Activated T-helper 1 cell treated with anti-CD3 and anti-CD28 coated beads, Interleukin-12 subunit alpha, Interleukin-12 subunit beta, Interleukin-2, Interleukin-4 antibody, amounts not matched to agents 30 ng/mL and 10 ng/mL and 1 ng/mL, durations not matched to agents 14 hours and 24 hours and 36 hours (primary cell): ENCODE results near the gene CFAP100. TPM values are rescaled to one million over a fixed set of nuclear protein-coding genes. Genes with fewer than 3 reads are reported as not detected.

ENCODE experiments used
- DNase-seq: peaks from one replicate; pipeline ENCODE4 v3.0.0; 2021; ENCODE audit warnings: low spot score
- H3K27ac Mint-ChIP-seq: one replicate; pipeline ENCODE4 v1.8.0; 2021; ENCODE audit warnings: mild to moderate bottlenecking, mixed read lengths
- H3K27me3 Mint-ChIP-seq: one replicate; pipeline ENCODE4 v1.8.0; 2022; ENCODE audit warnings: mild to moderate bottlenecking, moderate library complexity, mixed read lengths; ENCODE audit not compliant: insufficient read depth
- H3K36me3 Mint-ChIP-seq: one replicate; pipeline ENCODE4 v1.8.0; 2021; ENCODE audit warnings: low read depth, mixed read lengths
- H3K4me1 Mint-ChIP-seq: one replicate; pipeline ENCODE4 v1.8.0; 2021; ENCODE audit warnings: low read depth, mixed read lengths
- H3K4me3 Mint-ChIP-seq: one replicate; pipeline ENCODE4 v1.8.0; 2021; ENCODE audit warnings: mild to moderate bottlenecking, moderate library complexity, mixed read lengths
- H3K9me3 Mint-ChIP-seq: one replicate; pipeline ENCODE4 v1.8.0; 2021; ENCODE audit warnings: mixed read lengths
- intact Hi-C: fragments of 100-400 bp; cut with micrococcal nuclease; formaldehyde crosslinking; loops from one replicate; pipeline ENCODE4 v1.15.1; 2024
- total RNA-seq: library from RNA; stranded (reverse); gene quantifications from 2 replicates; pipeline ENCODE4 v1.2.3, GENCODE V29; 2022

CFAP100 gene
- total RNA-seq, 1 donor from 2014 or later = not detected

DNA sequence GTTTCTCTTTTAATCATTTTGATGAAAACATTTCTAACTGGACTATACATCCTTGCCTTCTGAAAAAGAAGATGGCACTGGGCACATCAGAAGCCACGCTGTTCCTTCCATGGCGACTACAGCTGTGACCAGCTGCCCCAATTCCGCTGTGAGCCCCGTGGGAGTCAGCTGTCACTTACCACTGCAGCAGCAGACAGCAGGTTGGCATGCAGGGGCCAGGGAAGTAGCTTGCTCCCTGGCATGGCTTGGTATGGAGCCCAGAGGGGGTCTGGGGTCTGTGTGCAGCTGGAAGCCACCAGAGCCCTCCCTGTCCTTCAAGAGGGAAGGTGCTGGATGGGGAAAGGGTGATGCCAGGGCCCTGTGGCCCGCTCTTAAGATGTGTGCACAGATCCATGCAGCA, 85.5 kb downstream of the CFAP100 start:
- intact Hi-C loops = no loop called here
- H3K27ac Mint-ChIP-seq = no peak overlapping the region
- H3K27me3 Mint-ChIP-seq = peaks cover 4% of the 10 kb centered on the region

GRCh38 chr3:126480861-126481260, 86.2 kb downstream of the CFAP100 start:
- Mint-ChIP-seq H3K4me1 (no peaks in the 10 kb centered on the region), H3K9me3 (no peaks in the 10 kb centered on the region), H3K27me3 (peaks cover 4% of the 10 kb centered on the region), H3K4me3 (no peak overlapping the region), H3K36me3 (no peaks in the 10 kb centered on the region), H3K27ac (no peak overlapping the region)
- intact Hi-C loops = no loop called here
- DNase-seq = no peak

More for the DNA sequence above, 85.5 kb downstream of the CFAP100 start:
- Mint-ChIP-seq H3K9me3 (no peaks in the 10 kb centered on the region), H3K4me1 (no peaks in the 10 kb centered on the region), H3K4me3 (no peak overlapping the region), H3K36me3 (no peaks in the 10 kb centered on the region)
- DNase-seq = no peak

GRCh38 chr3:126481808-126482502, 87.2 kb downstream of the CFAP100 start:
- no peaks in the 10 kb centered on the region for H3K9me3 Mint-ChIP-seq

DNA sequence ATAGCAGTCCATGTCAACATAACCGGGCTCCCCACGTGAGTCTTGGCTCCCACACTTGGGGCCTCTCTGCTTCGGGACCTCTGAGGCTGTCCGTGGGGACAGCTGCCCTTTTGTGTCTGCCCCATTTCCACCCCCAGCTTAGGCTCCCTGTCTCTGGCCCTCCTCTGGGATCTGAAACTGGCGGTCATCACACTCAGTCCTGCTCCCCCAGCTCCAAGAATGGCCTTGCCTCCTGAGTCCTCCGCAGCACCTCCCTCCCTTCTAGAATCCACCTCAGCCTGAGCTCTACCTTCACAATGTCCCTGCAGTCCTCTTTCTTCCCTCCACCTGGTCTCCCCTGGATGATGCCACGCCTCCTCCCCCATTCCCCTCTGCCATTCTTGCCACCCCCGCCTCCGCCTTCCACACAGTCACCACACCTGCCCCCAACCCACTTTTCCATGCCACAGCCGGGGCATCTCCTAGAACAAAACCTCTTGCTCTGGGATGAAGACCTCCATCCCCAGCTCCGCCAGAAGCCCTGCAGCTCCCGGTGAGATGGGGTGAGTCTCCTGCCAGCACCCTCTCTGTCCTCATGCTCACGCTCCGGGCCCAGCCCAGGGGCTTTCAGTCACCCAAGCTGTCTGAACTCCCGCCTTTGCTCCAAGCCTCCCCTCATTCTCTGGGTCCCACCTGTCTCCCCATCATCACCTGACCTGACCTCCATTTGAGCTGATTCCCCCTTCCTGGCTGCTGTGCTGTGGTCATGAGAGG, 88.0 kb downstream of the CFAP100 start:
- Mint-ChIP-seq H3K36me3 (no peaks in the 10 kb centered on the region), H3K27ac (no peak overlapping the region), H3K4me3 (no peak overlapping the region)

More at GRCh38 chr3:126481808-126482502, 87.2 kb downstream of the CFAP100 start:
- Mint-ChIP-seq H3K27me3 (peaks cover 4% of the 10 kb centered on the region), H3K4me3 (no peak overlapping the region), H3K4me1 (peaks cover 8% of the 10 kb centered on the region), H3K27ac (no peak overlapping the region), H3K36me3 (no peaks in the 10 kb centered on the region)
- intact Hi-C loops = no loop called here
- DNase-seq = no peak

DNA sequence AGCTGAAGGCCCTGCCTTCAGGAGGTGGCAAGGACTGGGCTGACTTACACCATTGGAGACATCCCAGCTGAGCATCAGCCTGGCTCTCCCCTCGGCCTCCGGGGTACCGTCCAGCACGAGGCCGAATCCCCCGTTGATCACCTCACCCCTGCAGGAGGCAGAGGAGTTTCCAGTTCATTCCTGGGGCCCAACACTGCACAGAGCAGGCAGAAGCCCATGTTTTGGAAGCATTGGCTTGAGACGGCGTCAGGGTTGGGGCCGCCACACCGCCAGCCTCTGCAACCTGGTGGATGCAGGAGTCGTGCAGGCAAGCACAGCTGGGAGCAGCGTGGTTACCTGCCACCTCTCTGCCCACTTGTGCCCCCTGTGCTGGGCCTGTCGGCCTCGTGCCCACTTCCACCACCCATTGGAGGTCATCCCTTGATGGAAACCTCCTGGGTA, 88.6 kb downstream of the CFAP100 start:
- no peaks in the 10 kb centered on the region for H3K36me3 Mint-ChIP-seq
- peaks cover 4% of the 10 kb centered on the region for H3K27me3 Mint-ChIP-seq
- no peaks in the 10 kb centered on the region for H3K9me3 Mint-ChIP-seq
- no peak overlapping the region for H3K27ac Mint-ChIP-seq
- no peak for DNase-seq
- H3K4me1 Mint-ChIP-seq = peaks cover 11% of the 10 kb centered on the region
- intact Hi-C loops = no loop called here
- no peak overlapping the region for H3K4me3 Mint-ChIP-seq

More for the DNA sequence above, 88.0 kb downstream of the CFAP100 start:
- Mint-ChIP-seq H3K9me3 (no peaks in the 10 kb centered on the region), H3K27me3 (peaks cover 4% of the 10 kb centered on the region), H3K4me1 (peaks cover 11% of the 10 kb centered on the region)
- intact Hi-C loops = no loop called here
- no peak for DNase-seq

GRCh38 chr3:126484148-126484547, 89.4 kb downstream of the CFAP100 start:
- H3K36me3 Mint-ChIP-seq = no peaks in the 10 kb centered on the region
- no peak for DNase-seq
- H3K27ac Mint-ChIP-seq = no peak overlapping the region
- no peak overlapping the region for H3K4me3 Mint-ChIP-seq
- peaks cover 11% of the 10 kb centered on the region for H3K4me1 Mint-ChIP-seq
- intact Hi-C loops = no loop called here
- no peaks in the 10 kb centered on the region for H3K9me3 Mint-ChIP-seq
- H3K27me3 Mint-ChIP-seq = peaks cover 4% of the 10 kb centered on the region

- no peak overlapping the region for H3K4me3 Mint-ChIP-seq
- H3K36me3 Mint-ChIP-seq = no peaks in the 10 kb centered on the region
- H3K27ac Mint-ChIP-seq = no peak overlapping the region
- no peaks in the 10 kb centered on the region for H3K9me3 Mint-ChIP-seq
- DNase-seq = no peak
- peaks cover 4% of the 10 kb centered on the region for H3K27me3 Mint-ChIP-seq
- H3K4me1 Mint-ChIP-seq = peaks cover 11% of the 10 kb centered on the region
- intact Hi-C loops = no loop called here
Observed at GRCh38 chr3:126484662-126485061, 90.0 kb downstream of the CFAP100 start.

GRCh38 chr3:126485176-126485897, 90.6 kb downstream of the CFAP100 start:
- H3K27ac Mint-ChIP-seq = no peak overlapping the region
- intact Hi-C loops = no loop called here
- H3K4me1 Mint-ChIP-seq = peaks cover 11% of the 10 kb centered on the region
- peaks cover 4% of the 10 kb centered on the region for H3K27me3 Mint-ChIP-seq
- DNase-seq = no peak
- H3K4me3 Mint-ChIP-seq = no peak overlapping the region
- no peaks in the 10 kb centered on the region for H3K36me3 Mint-ChIP-seq
- H3K9me3 Mint-ChIP-seq = no peaks in the 10 kb centered on the region

- peaks cover 11% of the 10 kb centered on the region for H3K4me1 Mint-ChIP-seq
- intact Hi-C loops = no loop called here
- no peaks in the 10 kb centered on the region for H3K36me3 Mint-ChIP-seq
- DNase-seq = no peak
- no peaks in the 10 kb centered on the region for H3K9me3 Mint-ChIP-seq
- H3K27me3 Mint-ChIP-seq = peaks cover 2% of the 10 kb centered on the region
- H3K27ac Mint-ChIP-seq = peak overlapping the region; percentile 34
- H3K4me3 Mint-ChIP-seq = no peak overlapping the region
Observed at GRCh38 chr3:126485956-126486355, 91.2 kb downstream of the CFAP100 start.

Other genes with a start within 250 kb of the CFAP100 start
- not detected in 2 replicates for gene ALDH1L1, start 214.3 kb upstream of the CFAP100 start, total RNA-seq
- gene KLF15, start 37.5 kb upstream of the CFAP100 start, total RNA-seq = 0.08 and 0.22 TPM in 2 replicates
- 29.2 and 29.4 TPM in 2 replicates for gene ZXDC, start 81.0 kb downstream of the CFAP100 start, total RNA-seq
- not detected in 2 replicates for gene UROC1, start 122.9 kb downstream of the CFAP100 start, total RNA-seq
- not detected in 2 replicates for gene CHST13, start 129.2 kb downstream of the CFAP100 start, total RNA-seq
- not detected in 2 replicates for gene C3orf22, start 164.0 kb downstream of the CFAP100 start, total RNA-seq